Rectal smooth muscle tissue (tissue), 1 donor: ENCODE measurements around the gene MARVELD1.

ENCODE experiments used
- H3K27ac ChIP-seq: one replicate; pipeline ENCODE4 v1.7.0; 2013; ENCODE audit warnings: low read depth, low read length, inconsistent platforms
- H3K27me3 ChIP-seq: one replicate; pipeline ENCODE4 v1.7.0; 2013; ENCODE audit warnings: low read length; ENCODE audit not compliant: control insufficient read depth, insufficient read depth
- H3K36me3 ChIP-seq: one replicate; pipeline ENCODE4 v1.7.0; 2013; ENCODE audit warnings: low read length; ENCODE audit not compliant: control insufficient read depth, insufficient read depth
- H3K4me1 ChIP-seq: one replicate; pipeline ENCODE4 v1.7.0; 2013; ENCODE audit warnings: low read length; ENCODE audit not compliant: control insufficient read depth, insufficient read depth
- H3K4me3 ChIP-seq: one replicate; pipeline ENCODE4 v1.7.0; 2013; ENCODE audit warnings: low read length
- H3K9ac ChIP-seq: one replicate; pipeline ENCODE4 v1.7.0; 2013; ENCODE audit warnings: low read length

MARVELD1 gene

GRCh38 chr10:97713339-97713825 is at the start of gene MARVELD1:
Gene MARVELD1, plus strand, starts transcription at chr10:97713730. Its CDS starts 147 bp downstream, at chr10:97713877.
- Histone ChIP-seq H3K4me3 (peak within 1 kb of the TSS; percentile 94), H3K27me3 (no peaks in the 10 kb centered on the region), H3K9ac (peak within 1 kb of the TSS; percentile 50), H3K36me3 (peaks cover 8% of the 10 kb centered on the region), H3K27ac (peak within 1 kb of the TSS; percentile 95), H3K4me1 (peaks cover 37% of the 10 kb centered on the region)

GRCh38 chr10:97664282-97664850 is 49.2 kb upstream of the MARVELD1 start:
- Histone ChIP-seq H3K27me3 (no peaks in the 10 kb centered on the region), H3K36me3 (peaks cover 11% of the 10 kb centered on the region), H3K4me3 (no peak overlapping the region), H3K4me1 (no peaks in the 10 kb centered on the region), H3K9ac (no peak overlapping the region), H3K27ac (no peak overlapping the region)

GRCh38 chr10:97666992-97667391 is 46.5 kb upstream of the MARVELD1 start:
- Histone ChIP-seq H3K9ac (no peak overlapping the region), H3K4me1 (no peaks in the 10 kb centered on the region), H3K36me3 (peaks cover 13% of the 10 kb centered on the region), H3K4me3 (no peak overlapping the region), H3K27me3 (no peaks in the 10 kb centered on the region), H3K27ac (no peak overlapping the region)

- Histone ChIP-seq H3K4me1 (no peaks in the 10 kb centered on the region), H3K36me3 (peaks cover 13% of the 10 kb centered on the region)
Observed at GRCh38 chr10:97667463-97667862, 46.1 kb upstream of the MARVELD1 start.

GRCh38 chr10:97669571-97669970 is 44.0 kb upstream of the MARVELD1 start:
- Histone ChIP-seq H3K4me3 (no peak overlapping the region), H3K27ac (no peak overlapping the region), H3K9ac (no peak overlapping the region), H3K4me1 (no peaks in the 10 kb centered on the region), H3K27me3 (no peaks in the 10 kb centered on the region), H3K36me3 (peaks cover 22% of the 10 kb centered on the region)

More at GRCh38 chr10:97667463-97667862, 46.1 kb upstream of the MARVELD1 start:
- H3K4me3 ChIP-seq, result no peak overlapping the region
- H3K27ac ChIP-seq, result no peak overlapping the region
- no peaks in the 10 kb centered on the region for H3K27me3 ChIP-seq
- no peak overlapping the region for H3K9ac ChIP-seq

- Histone ChIP-seq H3K27me3 (no peaks in the 10 kb centered on the region), H3K4me1 (no peaks in the 10 kb centered on the region), H3K36me3 (peaks cover 32% of the 10 kb centered on the region), H3K4me3 (no peak overlapping the region), H3K9ac (no peak overlapping the region), H3K27ac (no peak overlapping the region)
Observed at GRCh38 chr10:97673736-97674525, 39.6 kb upstream of the MARVELD1 start.

- peaks cover 31% of the 10 kb centered on the region for H3K36me3 ChIP-seq
Observed at GRCh38 chr10:97675222-97675621, 38.3 kb upstream of the MARVELD1 start.

GRCh38 chr10:97676770-97677581 is 36.6 kb upstream of the MARVELD1 start:
- no peaks in the 10 kb centered on the region for H3K27me3 ChIP-seq
- peaks cover 29% of the 10 kb centered on the region for H3K36me3 ChIP-seq
- H3K27ac ChIP-seq, result no peak overlapping the region
- H3K9ac ChIP-seq, result no peak overlapping the region
- H3K4me1 ChIP-seq, result peaks cover 1% of the 10 kb centered on the region
- H3K4me3 ChIP-seq, result no peak overlapping the region

More at GRCh38 chr10:97675222-97675621, 38.3 kb upstream of the MARVELD1 start:
- Histone ChIP-seq H3K4me1 (no peaks in the 10 kb centered on the region), H3K4me3 (no peak overlapping the region), H3K27ac (no peak overlapping the region), H3K27me3 (no peaks in the 10 kb centered on the region), H3K9ac (no peak overlapping the region)

- Histone ChIP-seq H3K27me3 (no peaks in the 10 kb centered on the region), H3K9ac (no peak overlapping the region), H3K4me3 (no peak overlapping the region), H3K27ac (no peak overlapping the region), H3K4me1 (peaks cover 6% of the 10 kb centered on the region), H3K36me3 (peaks cover 20% of the 10 kb centered on the region)
Observed at GRCh38 chr10:97679594-97679993, 33.9 kb upstream of the MARVELD1 start.

GRCh38 chr10:97682042-97682441 is 31.5 kb upstream of the MARVELD1 start:
- Histone ChIP-seq H3K27me3 (no peaks in the 10 kb centered on the region), H3K4me3 (no peak overlapping the region), H3K36me3 (peaks cover 12% of the 10 kb centered on the region), H3K4me1 (peaks cover 14% of the 10 kb centered on the region), H3K9ac (peak overlapping the region; percentile 10), H3K27ac (no peak overlapping the region)

- peak overlapping the region; percentile 48 for H3K4me3 ChIP-seq
- peaks cover 2% of the 10 kb centered on the region for H3K36me3 ChIP-seq
- H3K9ac ChIP-seq, result peak overlapping the region; percentile 51
- H3K4me1 ChIP-seq, result peaks cover 23% of the 10 kb centered on the region
- H3K27ac ChIP-seq, result peak overlapping the region; percentile 63
- H3K27me3 ChIP-seq, result no peaks in the 10 kb centered on the region
Observed at GRCh38 chr10:97683556-97684367, 29.8 kb upstream of the MARVELD1 start.
